K562 (cell line): Measurements from ENCODE around the gene DENND1A. TPM values are rescaled to one million over a fixed set of nuclear protein-coding genes. Genes with fewer than 3 reads are reported as not detected.
A peak's percentile ranks its signal among the peaks of the same experiment; 100 is the strongest.

Experiments
- ATAC-seq: fragments of 200-7000 bp; cut with Tn5 transposase; 3 replicates; pipeline ENCODE4 v1.9.1; 2020; ENCODE audit warnings: moderate library complexity
- BruUV-seq: library from RNA; stranded (reverse); fragments of 400-500 nt; replicated peaks from 2 replicates; lab custom pipeline; 2021; lab: Mats Ljungman, UMichigan
- CTCF ChIA-PET: fragments of 300-600 bp; formaldehyde crosslinking; extraction: SDS; loops from one replicate; lab custom pipeline; 2021; ENCODE audit warnings: low intra/inter-chr PET ratio; lab: Yijun Ruan, JAX
- POLR2A ChIA-PET: fragments of 300-600, 350-650 bp; sonication (Branson Sonifier 250); formaldehyde crosslinking; extraction: SDS; loops from one replicate; lab custom pipeline; 2021; ENCODE audit warnings: antibody characterized with exemption, inconsistent platforms; lab: Yijun Ruan, JAX
- DNase-seq, 4 experiments: peaks; one replicate each; pipeline versions ENCODE4 v3.0.0 to v3.0.0-alpha.2; 2011 to 2018; ENCODE audit warnings: low spot score in 3 of 4, mixed read lengths in 3 of 4; ENCODE audit errors: extremely low read depth in 1 of 4
- FAIRE-seq: peaks from 2 replicates; lab custom pipeline; 2011; peaks lifted over from hg19 to GRCh38; lab: Jason Lieb, UNC
- H2AFZ ChIP-seq: 2 replicates; pipeline ENCODE4 v1.6.0; 2011; ENCODE audit warnings: low read depth, low read length, control low read depth, inconsistent platforms
- H3K27ac ChIP-seq: fragments of 200-600 bp; 3 replicates; pipeline ENCODE4 v1.8.0; 2011; ENCODE audit warnings: low read depth, mild to moderate bottlenecking, control low read depth, inconsistent platforms, low read length, moderate library complexity, mixed read lengths; ENCODE audit errors: extremely low read depth
- H3K27me3 ChIP-seq, 2 experiments: fragments of 300-600 bp in 1 of 2; 2 replicates in 1 of 2; 3 replicates in 1 of 2; pipeline versions ENCODE4 v1.6.0 to v1.8.0; 2011; ENCODE audit warnings: inconsistent platforms in 2 of 2, low read length in 2 of 2, mild to moderate bottlenecking in 1 of 2, mixed read lengths in 1 of 2, moderate library complexity in 1 of 2; ENCODE audit not compliant: control insufficient read depth in 2 of 2, insufficient read depth in 2 of 2
- H3K36me3 ChIP-seq: fragments of 300-600 bp; 3 replicates; pipeline ENCODE4 v1.8.0; 2011; ENCODE audit warnings: mild to moderate bottlenecking, low read length, inconsistent platforms; ENCODE audit not compliant: control insufficient read depth, insufficient read depth
- H3K4me1 ChIP-seq, 2 experiments: fragments of 200-600 bp in 1 of 2; replicated peaks in 1 of 2; 2 replicates in 1 of 2; 3 replicates in 1 of 2; pipeline versions ENCODE4 v1.5.1 to v1.8.0; 2011; ENCODE audit warnings: inconsistent platforms in 2 of 2, low read length in 2 of 2, mild to moderate bottlenecking in 1 of 2, mixed read lengths in 1 of 2, moderate library complexity in 1 of 2; ENCODE audit not compliant: control insufficient read depth in 2 of 2, insufficient read depth in 2 of 2
- H3K4me2 ChIP-seq: 2 replicates; pipeline ENCODE4 v1.6.1; 2011; ENCODE audit warnings: low read length, control low read depth, inconsistent platforms, mixed read lengths; ENCODE audit not compliant: insufficient read depth
- H3K4me3 ChIP-seq: fragments of 200-600 bp; sonication (generic), shearing (Covaris generic); 2 replicates; pipeline ENCODE4 v1.5.1; 2016; ENCODE audit warnings: control low read depth, inconsistent platforms
- H3K79me2 ChIP-seq: fragments of 200-600 bp; 3 replicates; pipeline ENCODE4 v1.8.0; 2011; ENCODE audit warnings: low read length, inconsistent platforms; ENCODE audit not compliant: control insufficient read depth, insufficient read depth
- H3K9ac ChIP-seq, 2 experiments: 2 replicates each; pipeline versions ENCODE4 v1.6.0 to v1.6.1; 2011; ENCODE audit warnings: low read depth in 2 of 2, low read length in 2 of 2, control low read depth in 1 of 2, inconsistent platforms in 1 of 2, mild to moderate bottlenecking in 1 of 2, mixed read lengths in 1 of 2; ENCODE audit not compliant: insufficient read depth in 1 of 2
- H3K9me1 ChIP-seq: one replicate; pipeline ENCODE4 v1.6.0; 2011; ENCODE audit warnings: inconsistent platforms, mild to moderate bottlenecking, low read length, moderate library complexity; ENCODE audit not compliant: control insufficient read depth, insufficient read depth
- H3K9me3 ChIP-seq: replicated peaks from 2 replicates; pipeline ENCODE4 v1.5.1; 2011; ENCODE audit warnings: low read depth, low read length, inconsistent platforms; ENCODE audit not compliant: control insufficient read depth, insufficient read depth
- H4K20me1 ChIP-seq: replicated peaks from 2 replicates; pipeline ENCODE4 v1.6.1; 2011; ENCODE audit warnings: low read length, inconsistent platforms, mixed read lengths; ENCODE audit not compliant: control insufficient read depth, insufficient read depth
- CEBPB ChIP-seq: fragments of 450-650 bp; IDR thresholded peaks from 2 replicates; pipeline ENCODE4 v1.6.1; 2016; ENCODE audit warnings: missing genetic modification characterization, missing compliant biosample characterization
- CREM ChIP-seq: IDR thresholded peaks from 2 replicates; pipeline ENCODE4 v1.6.1; 2014; ENCODE audit warnings: antibody characterized with exemption, low read depth
- ELF1 ChIP-seq: fragments of 200-800 bp; sonication (Bioruptor generic); IDR thresholded peaks from 2 replicates; pipeline ENCODE4 v1.6.1; 2016; ENCODE audit warnings: missing genetic modification characterization, missing compliant biosample characterization
- FOSL1 ChIP-seq: fragments of 200-800 bp; sonication (Bioruptor generic); conservative IDR thresholded peaks from 2 replicates; pipeline ENCODE4 v1.6.1; 2016; ENCODE audit warnings: missing genetic modification characterization, missing compliant biosample characterization
- NR2C2 ChIP-seq, 2 experiments: fragments of 200-800 bp in 1 of 2; sonication (Bioruptor generic) in 1 of 2; sonication (generic) in 1 of 2; formaldehyde crosslinking in 1 of 2; IDR thresholded peaks; 2 replicates each; pipeline versions ENCODE4 v1.6.1 to v1.8.0; 2016 to 2022; ENCODE audit warnings: mild to moderate bottlenecking in 1 of 2, missing compliant biosample characterization in 1 of 2, missing genetic modification characterization in 1 of 2, missing genetic modification reagents in 1 of 2
- ZNF3 ChIP-seq: fragments of 250-450 bp; sonication (Bioruptor Pico); IDR thresholded peaks from 2 replicates; pipeline ENCODE4 v1.5.0; 2021; ENCODE audit warnings: mild to moderate bottlenecking, moderate library complexity
- WGBS: fragments of 100-300 bp; shearing (Covaris generic); methylation state at CpG from one replicate; pipeline ENCODE4 v1.1.6; 2016; ENCODE audit warnings: low coverage, mixed read lengths; ENCODE audit not compliant: insufficient coverage; ENCODE audit errors: missing lambda C conversion rate; 5-methylcytosine and 5-hydroxymethylcytosine counted together
- in situ Hi-C: fragments of 300-500 bp; cut with MboI; formaldehyde crosslinking; loops from 4 replicates; pipeline ENCODE4 v1.15.0; 2018; ENCODE audit warnings: inconsistent platforms, mixed read lengths
- intact Hi-C: fragments of 100-400 bp; cut with micrococcal nuclease; formaldehyde crosslinking; loops from 2 replicates; pipeline ENCODE4 v1.14.2; 2022
- polyA plus RNA-seq, 8 experiments: library from polyadenylated mRNA; depleted of rRNA in 4 of 8; stranded (reverse) in 5 of 8; unstranded in 3 of 8; fragments of >200 nt; fragmentation: Nextera tagmentation in 2 of 8; fragmentation: Illumina TruSeq in 1 of 8; extraction: Ambion mirVana in 2 of 8; extraction: Trizol in 1 of 8; gene quantifications; 2 replicates each; pipeline versions ENCODE4 v1.2.1 to v1.2.3, GENCODE V29; 2011 to 2014; ENCODE audit warnings: inconsistent platforms in 1 of 8, missing spikeins in 1 of 8
- total RNA-seq, 7 experiments: library from RNA; depleted of rRNA in 6 of 7; stranded (reverse); fragments of >200 nt in 6 of 7; fragmentation: Illumina TruSeq in 2 of 7; extraction: Trizol in 2 of 7; gene quantifications; 2 replicates each; pipeline versions ENCODE4 v1.2.1 to v1.2.3, GENCODE V29; 2011 to 2021; ENCODE audit warnings: low replicate concordance in 1 of 7
- TF ChIP-seq, protein P1 (sequence below), 2 experiments: fragments of 250-450 bp in 1 of 2; fragments of 450-650 bp in 1 of 2; sonication (Bioruptor Pico) in 1 of 2; IDR thresholded peaks; 2 replicates each; pipeline versions ENCODE4 v1.6.1 to v1.8.0; 2016 to 2021; ENCODE audit warnings: mild to moderate bottlenecking in 2 of 2, moderate library complexity in 2 of 2, missing compliant biosample characterization in 1 of 2, missing genetic modification characterization in 1 of 2

The DENND1A gene
- total and polyA plus RNA-seq, 9 of the 15 experiments (the other 6 are each of a cell fraction or from before 2014, with no cell fraction given): 7.6 to 29.5 (median 15.7) TPM

DNA sequence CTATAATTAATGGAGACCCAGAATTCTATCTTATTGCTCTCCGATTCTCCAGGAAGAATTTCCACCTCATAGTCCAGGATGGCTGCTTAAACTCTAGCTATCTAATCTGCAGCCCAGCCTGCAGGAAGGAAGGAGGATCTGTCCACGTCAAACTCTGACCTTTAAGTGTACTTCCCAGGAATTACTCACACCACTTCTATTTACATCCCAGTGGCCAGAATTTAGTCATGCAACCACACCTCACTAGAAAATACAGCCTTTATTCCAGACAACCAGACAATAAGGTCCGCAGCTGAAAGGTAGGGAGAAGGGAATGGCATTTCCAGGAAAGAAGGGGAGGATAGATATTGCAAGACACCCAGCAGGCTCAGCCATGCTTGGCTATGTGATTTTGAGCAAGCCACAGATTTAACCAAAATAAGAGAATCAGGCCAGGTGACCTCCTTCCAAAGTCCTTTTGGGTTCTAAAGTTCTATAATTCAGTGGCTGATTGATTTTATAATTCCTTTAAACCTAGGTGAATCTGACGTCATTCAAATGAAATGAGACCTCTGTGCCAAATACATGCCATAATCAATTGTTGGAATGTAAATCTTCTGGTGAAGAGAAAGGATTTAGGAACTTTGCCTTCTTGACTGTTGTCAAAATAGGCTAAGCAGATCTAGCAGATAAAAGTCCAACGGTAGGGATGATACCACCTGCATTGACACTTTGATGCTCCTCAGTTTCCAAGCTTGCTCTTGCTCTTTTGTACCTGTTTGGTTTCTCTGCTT is 3.7 kb upstream of the DENND1A start:
- H3K27me3 ChIP-seq: peaks cover 2 to 3% of the 10 kb centered on the region in 2 experiments; a peak in 4 of 5 replicates
- in situ Hi-C loops (no loop called here), intact Hi-C loops (no loop called here)
- H3K36me3 ChIP-seq: peaks cover under 1% of the 10 kb centered on the region; the same call in 1 of the 3 replicates
- ChIA-PET CTCF (no interaction called here), POLR2A (no interaction called here)
- H3K79me2 ChIP-seq: peaks cover 10% of the 10 kb centered on the region
- FAIRE-seq (no peak), DNase-seq (peak in 2 of 4 experiments; percentile 26 to 31), ATAC-seq (no peak)
- no peak overlapping the region for H3K4me3 ChIP-seq
- peaks cover 5 to 9% of the 10 kb centered on the region in 2 experiments for H3K4me1 ChIP-seq
- no peak overlapping the region for H3K27ac ChIP-seq
- H3K9me3 ChIP-seq: peaks cover 2% of the 10 kb centered on the region; the same call in 1 of the 2 replicates
- no peak overlapping the region for H2AFZ ChIP-seq
- TF ChIP-seq NR2C2 (CRISPR knock-in tag; IDR thresholded peaks at IDR 0.05): no peak
- TF ChIP-seq NR2C2 (tag; IDR thresholded peaks at IDR 0.05): peak; percentile 58; the same call in 1 of the 2 replicates
- TF ChIP-seq, protein P1, sequence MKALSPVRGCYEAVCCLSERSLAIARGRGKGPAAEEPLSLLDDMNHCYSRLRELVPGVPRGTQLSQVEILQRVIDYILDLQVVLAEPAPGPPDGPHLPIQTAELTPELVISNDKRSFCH (CRISPR knock-in tag; IDR thresholded peaks at IDR 0.05): no peak
- TF ChIP-seq, protein P1 (tag; IDR thresholded peaks at IDR 0.05): peak; percentile 82
- TF ChIP-seq FOSL1: peak; percentile 18; the same call in 1 of the 2 replicates
- no peak for TF ChIP-seq CEBPB (tag)
- TF ChIP-seq ELF1 (tag): no peak
- TF ChIP-seq CREM: peak; percentile 54; the same call in 1 of the 2 replicates
- no peak for TF ChIP-seq ZNF3 (CRISPR knock-in tag)
- no TSS peak for BruUV-seq
- H3K9me1 ChIP-seq: no peaks in the 10 kb centered on the region
- WGBS: 2% methylated on average over 5 of the region's 5 CpGs
- 0 out of 2 replicates have a peak, but pooled peaks cover 4% of the 10 kb centered on the region for H4K20me1 ChIP-seq
- H3K4me2 ChIP-seq: no peak overlapping the region
- no peak overlapping the region for H3K9ac ChIP-seq
